ENCODE results near the gene UBAC1. TPM values are rescaled to one million over a fixed set of nuclear protein-coding genes. Genes with fewer than 3 reads are reported as not detected.

Gene UBAC1
- total RNA-seq, 2 donors from 2014 or later, result 47.9 to 48.4 TPM

DNA sequence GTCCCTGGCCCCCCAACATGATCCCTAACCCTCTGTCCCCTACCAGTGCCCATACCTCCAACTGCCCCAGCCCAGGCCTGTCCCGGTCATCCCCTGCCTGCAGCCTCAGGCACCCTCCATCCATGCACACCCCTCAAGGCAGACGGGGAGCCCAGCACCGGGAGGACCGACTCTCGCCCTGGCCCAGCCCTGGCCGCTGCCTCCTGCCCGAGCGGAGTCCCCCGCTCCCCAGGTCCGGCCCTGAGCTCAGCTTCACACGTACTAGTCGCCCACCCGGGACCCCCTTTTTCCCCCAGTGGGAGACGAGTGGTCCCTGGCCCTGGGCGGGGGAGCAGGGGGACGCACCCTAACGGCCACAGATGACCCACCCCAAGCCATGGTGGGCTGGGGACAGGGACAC, 49.0 kb upstream of the UBAC1 start:
- TF ChIP-seq, protein P1, sequence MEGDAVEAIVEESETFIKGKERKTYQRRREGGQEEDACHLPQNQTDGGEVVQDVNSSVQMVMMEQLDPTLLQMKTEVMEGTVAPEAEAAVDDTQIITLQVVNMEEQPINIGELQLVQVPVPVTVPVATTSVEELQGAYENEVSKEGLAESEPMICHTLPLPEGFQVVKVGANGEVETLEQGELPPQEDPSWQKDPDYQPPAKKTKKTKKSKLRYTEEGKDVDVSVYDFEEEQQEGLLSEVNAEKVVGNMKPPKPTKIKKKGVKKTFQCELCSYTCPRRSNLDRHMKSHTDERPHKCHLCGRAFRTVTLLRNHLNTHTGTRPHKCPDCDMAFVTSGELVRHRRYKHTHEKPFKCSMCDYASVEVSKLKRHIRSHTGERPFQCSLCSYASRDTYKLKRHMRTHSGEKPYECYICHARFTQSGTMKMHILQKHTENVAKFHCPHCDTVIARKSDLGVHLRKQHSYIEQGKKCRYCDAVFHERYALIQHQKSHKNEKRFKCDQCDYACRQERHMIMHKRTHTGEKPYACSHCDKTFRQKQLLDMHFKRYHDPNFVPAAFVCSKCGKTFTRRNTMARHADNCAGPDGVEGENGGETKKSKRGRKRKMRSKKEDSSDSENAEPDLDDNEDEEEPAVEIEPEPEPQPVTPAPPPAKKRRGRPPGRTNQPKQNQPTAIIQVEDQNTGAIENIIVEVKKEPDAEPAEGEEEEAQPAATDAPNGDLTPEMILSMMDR (conservative IDR thresholded peaks at IDR 0.05), result no peak
- WGBS, 2 experiments (ENCODE audit: insufficient coverage in 1 of 2, insufficient read length in 1 of 2), result 93 to 100% methylated on average over 2 to 17 of the region's 17 CpGs
- H3K4me3 ChIP-seq (ENCODE audit: low read length), result no peak overlapping the region
- H3K27ac ChIP-seq (ENCODE audit: low read depth, low read length), result no peak overlapping the region
- H3K9ac ChIP-seq (ENCODE audit: extremely low read depth, low read length, poor library complexity, severe bottlenecking), result no peak overlapping the region
- peaks cover 3% of the 10 kb centered on the region for H3K4me1 ChIP-seq (ENCODE audit: control insufficient read depth, insufficient read depth, low read length)
- Mint-ChIP-seq H3K9me3 (no peaks in the 10 kb centered on the region), H3K27ac (peak overlapping the region; percentile 25), H3K4me3 (no peak overlapping the region), H3K4me1 (peaks cover 8% of the 10 kb centered on the region), H3K27me3 (ENCODE audit: insufficient read depth) (no peaks in the 10 kb centered on the region), H3K36me3 (ENCODE audit: low read depth) (peaks cover 2% of the 10 kb centered on the region)
- no peaks in the 10 kb centered on the region for H3K36me3 ChIP-seq (ENCODE audit: control insufficient read depth, insufficient read depth, low read length)
- DNase-seq, result no peak
- H3K27me3 ChIP-seq (ENCODE audit: control insufficient read depth, insufficient read depth, low read length, poor library complexity, severe bottlenecking), result no peaks in the 10 kb centered on the region
- H3K9me3 ChIP-seq (ENCODE audit: control insufficient read depth, low read length), result no peaks in the 10 kb centered on the region

GRCh38 chr9:136009516-136009915, 48.3 kb upstream of the UBAC1 start:
- no peak overlapping the region for H3K4me3 Mint-ChIP-seq
- TF ChIP-seq, protein P1 (conservative IDR thresholded peaks at IDR 0.05), result no peak
- H3K27me3 ChIP-seq (ENCODE audit: control insufficient read depth, insufficient read depth, low read length, poor library complexity, severe bottlenecking), result no peaks in the 10 kb centered on the region
- H3K4me1 Mint-ChIP-seq, result peaks cover 8% of the 10 kb centered on the region
- H3K27ac Mint-ChIP-seq, result no peak overlapping the region
- no peaks in the 10 kb centered on the region for H3K36me3 ChIP-seq (ENCODE audit: control insufficient read depth, insufficient read depth, low read length)
- H3K27ac ChIP-seq (ENCODE audit: low read depth, low read length), result no peak overlapping the region
- H3K27me3 Mint-ChIP-seq (ENCODE audit: insufficient read depth), result no peaks in the 10 kb centered on the region
- no peaks in the 10 kb centered on the region for H3K9me3 Mint-ChIP-seq
- peaks cover 2% of the 10 kb centered on the region for H3K36me3 Mint-ChIP-seq (ENCODE audit: low read depth)
- no peak overlapping the region for H3K4me3 ChIP-seq (ENCODE audit: low read length)
- 89 to 100% methylated on average over 3 to 16 of the region's 16 CpGs for WGBS, 2 experiments (ENCODE audit: insufficient coverage in 1 of 2, insufficient read length in 1 of 2)
- no peaks in the 10 kb centered on the region for H3K9me3 ChIP-seq (ENCODE audit: control insufficient read depth, low read length)
- H3K9ac ChIP-seq (ENCODE audit: extremely low read depth, low read length, poor library complexity, severe bottlenecking), result no peak overlapping the region
- peaks cover 3% of the 10 kb centered on the region for H3K4me1 ChIP-seq (ENCODE audit: control insufficient read depth, insufficient read depth, low read length)
- DNase-seq, result no peak

- DNase-seq, result no peak
- Histone ChIP-seq H3K9me3 (ENCODE audit: control insufficient read depth, low read length) (no peaks in the 10 kb centered on the region), H3K4me3 (ENCODE audit: low read length) (no peak overlapping the region), H3K27me3 (ENCODE audit: control insufficient read depth, insufficient read depth, low read length, poor library complexity, severe bottlenecking) (no peaks in the 10 kb centered on the region), H3K4me1 (ENCODE audit: control insufficient read depth, insufficient read depth, low read length) (peaks cover 3% of the 10 kb centered on the region), H3K27ac (ENCODE audit: low read depth, low read length) (no peak overlapping the region), H3K9ac (ENCODE audit: extremely low read depth, low read length, poor library complexity, severe bottlenecking) (no peak overlapping the region), H3K36me3 (ENCODE audit: control insufficient read depth, insufficient read depth, low read length) (no peaks in the 10 kb centered on the region)
- H3K4me1 Mint-ChIP-seq, result peaks cover 12% of the 10 kb centered on the region
- peaks cover 2% of the 10 kb centered on the region for H3K36me3 Mint-ChIP-seq (ENCODE audit: low read depth)
- 75 to 86% methylated on average over 16 to 18 of the region's 21 CpGs for WGBS, 2 experiments (ENCODE audit: insufficient coverage in 1 of 2, insufficient read length in 1 of 2)
- TF ChIP-seq, protein P1 (conservative IDR thresholded peaks at IDR 0.05), result no peak
- no peak overlapping the region for H3K27ac Mint-ChIP-seq
- H3K4me3 Mint-ChIP-seq, result no peak overlapping the region
- no peaks in the 10 kb centered on the region for H3K27me3 Mint-ChIP-seq (ENCODE audit: insufficient read depth)
- H3K9me3 Mint-ChIP-seq, result no peaks in the 10 kb centered on the region
These were observed 47.5 kb upstream of the UBAC1 start for GRCh38 chr9:136008693-136008997.

All from endodermal cell (in vitro differentiated cells).